SU-DHL-6 (cell line): ENCODE results near the gene CHST15.

Experiments used
- H2AFZ ChIP-seq: fragments of 200-600 bp; sonication (generic); 2 replicates; pipeline ENCODE4 v1.6.1; 2014; ENCODE audit warnings: low read depth, mild to moderate bottlenecking, moderate library complexity, mixed read lengths, antibody characterized with exemption, low read length; ENCODE audit not compliant: severe bottlenecking
- H3F3A ChIP-seq: fragments of 200-600 bp; shearing (Covaris generic); 2 replicates; pipeline ENCODE4 v1.6.0; 2016; ENCODE audit warnings: antibody characterized with exemption, mild to moderate bottlenecking; ENCODE audit not compliant: insufficient read depth
- H3K27ac ChIP-seq: fragments of 200-600 bp; sonication (generic); 2 replicates; pipeline ENCODE4 v1.5.1; 2016; ENCODE audit warnings: low read depth, mild to moderate bottlenecking, low read length, moderate library complexity, mixed read lengths
- H3K27me3 ChIP-seq: fragments of 200-600 bp; sonication (generic), shearing (Covaris generic); 2 replicates; pipeline ENCODE4 v1.6.0; 2014; ENCODE audit warnings: mild to moderate bottlenecking, low read length
- H3K36me3 ChIP-seq: fragments of 200-600 bp; sonication (generic); 2 replicates; pipeline ENCODE4 v1.6.1; 2014; ENCODE audit warnings: mild to moderate bottlenecking, low read length, mixed read lengths
- H3K4me2 ChIP-seq: fragments of 300-600, 200-600 bp; shearing (Covaris generic), sonication (generic); 2 replicates; pipeline ENCODE4 v1.6.0; 2014; ENCODE audit warnings: low read length, low read depth, mild to moderate bottlenecking; ENCODE audit not compliant: poor library complexity, severe bottlenecking
- H3K4me3 ChIP-seq: fragments of 200-600 bp; sonication (generic); 2 replicates; pipeline ENCODE4 v1.5.1; 2014; ENCODE audit warnings: antibody characterized with exemption, low read length, mild to moderate bottlenecking, mixed read lengths; ENCODE audit not compliant: insufficient read depth, poor library complexity, severe bottlenecking
- H3K79me2 ChIP-seq: fragments of 200-600 bp; sonication (generic); 2 replicates; pipeline ENCODE4 v1.6.1; 2014; ENCODE audit warnings: mild to moderate bottlenecking, low read length, moderate library complexity; ENCODE audit not compliant: insufficient read depth
- H3K9ac ChIP-seq: fragments of 200-600 bp; sonication (generic); 2 replicates; pipeline ENCODE4 v1.7.0; 2014; ENCODE audit warnings: mild to moderate bottlenecking, low read length
- H3K9me2 ChIP-seq: fragments of 200-600 bp; sonication (generic); replicated peaks from 2 replicates; pipeline ENCODE4 v1.6.1; 2014; ENCODE audit warnings: low read length; ENCODE audit not compliant: insufficient read depth
- H3K9me3 ChIP-seq: fragments of 200-600 bp; sonication (generic); 2 replicates; pipeline ENCODE4 v1.6.1; 2014; ENCODE audit warnings: low read length, mixed read lengths; ENCODE audit not compliant: insufficient read depth
- H4K20me1 ChIP-seq: fragments of 200-600 bp; sonication (generic); 2 replicates; pipeline ENCODE4 v1.6.1; 2014; ENCODE audit warnings: low read depth, mild to moderate bottlenecking, antibody characterized with exemption, low read length, moderate library complexity, mixed read lengths
- CTCF ChIP-seq: fragments of 200-600 bp; sonication (generic); IDR thresholded peaks from one replicate; pipeline ENCODE4 v1.5.1; 2017; ENCODE audit warnings: antibody characterized with exemption, mild to moderate bottlenecking, low read length, moderate library complexity; ENCODE audit not compliant: insufficient read depth, poor library complexity, severe bottlenecking
- EZH2phosphoT487 ChIP-seq: fragments of 200-600 bp; sonication (generic), shearing (Covaris generic); conservative IDR thresholded peaks from 2 replicates; pipeline ENCODE4 v1.6.1; 2018; ENCODE audit warnings: mild to moderate bottlenecking, antibody characterized with exemption, low read length, moderate library complexity, mixed read lengths

The CHST15 gene

DNA sequence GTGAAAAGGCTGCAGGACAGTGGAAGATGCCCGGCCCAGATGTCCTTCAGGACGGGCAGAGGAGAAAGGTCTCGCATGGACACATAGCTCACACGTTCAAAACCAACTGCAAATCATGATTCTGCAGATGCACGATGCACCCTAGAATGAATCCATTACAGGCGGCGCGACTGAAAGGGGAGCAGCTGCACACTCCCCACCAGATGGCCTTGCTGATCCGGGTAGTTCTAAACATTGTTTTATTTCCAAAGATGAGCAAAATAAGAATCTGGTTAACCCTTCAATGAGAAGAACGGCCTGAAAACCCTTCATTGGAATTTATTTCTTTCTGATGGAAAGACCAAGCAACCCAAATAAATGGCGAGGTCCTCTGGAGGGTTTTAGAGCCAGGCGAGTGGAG lies 33.8 kb downstream of the CHST15 start:
- no peaks in the 10 kb centered on the region for H3K79me2 ChIP-seq
- no peak overlapping the region for H3K27ac ChIP-seq
- H3F3A ChIP-seq, result peaks cover 7% of the 10 kb centered on the region
- no peak overlapping the region for H3K9ac ChIP-seq
- H3K4me3 ChIP-seq, result no peak overlapping the region
- TF ChIP-seq EZH2phosphoT487, result no peak
- H3K27me3 ChIP-seq, result no peaks in the 10 kb centered on the region
- H3K9me3 ChIP-seq, result no peaks in the 10 kb centered on the region
- H2AFZ ChIP-seq, result no peak overlapping the region
- no peaks in the 10 kb centered on the region for H4K20me1 ChIP-seq
- H3K9me2 ChIP-seq, result no peaks in the 10 kb centered on the region
- no peaks in the 10 kb centered on the region for H3K36me3 ChIP-seq
- H3K4me2 ChIP-seq, result no peak overlapping the region

GRCh38 chr10:124058346-124059003 lies 34.9 kb downstream of the CHST15 start:
- Histone ChIP-seq H3K4me3 (no peak overlapping the region), H3K4me2 (no peak overlapping the region), H3K36me3 (no peaks in the 10 kb centered on the region), H3K9ac (no peak overlapping the region), H4K20me1 (no peaks in the 10 kb centered on the region), H2AFZ (no peak overlapping the region), H3K27me3 (no peaks in the 10 kb centered on the region), H3K9me2 (no peaks in the 10 kb centered on the region), H3K27ac (no peak overlapping the region), H3K9me3 (no peaks in the 10 kb centered on the region), H3F3A (no peaks in the 10 kb centered on the region; the same call in 1 of the 2 replicates), H3K79me2 (no peaks in the 10 kb centered on the region)
- TF ChIP-seq CTCF (no peak), EZH2phosphoT487 (no peak)

GRCh38 chr10:124057601-124058000 lies 35.8 kb downstream of the CHST15 start:
- Histone ChIP-seq H3K36me3 (no peaks in the 10 kb centered on the region), H3K4me2 (no peak overlapping the region), H3K4me3 (no peak overlapping the region), H3K79me2 (no peaks in the 10 kb centered on the region), H4K20me1 (no peaks in the 10 kb centered on the region), H3K9me3 (no peaks in the 10 kb centered on the region), H3K9ac (no peak overlapping the region), H2AFZ (no peak overlapping the region), H3F3A (no peaks in the 10 kb centered on the region), H3K27me3 (no peaks in the 10 kb centered on the region), H3K27ac (no peak overlapping the region), H3K9me2 (no peaks in the 10 kb centered on the region)
- no peak for TF ChIP-seq CTCF
- TF ChIP-seq EZH2phosphoT487, result no peak

DNA sequence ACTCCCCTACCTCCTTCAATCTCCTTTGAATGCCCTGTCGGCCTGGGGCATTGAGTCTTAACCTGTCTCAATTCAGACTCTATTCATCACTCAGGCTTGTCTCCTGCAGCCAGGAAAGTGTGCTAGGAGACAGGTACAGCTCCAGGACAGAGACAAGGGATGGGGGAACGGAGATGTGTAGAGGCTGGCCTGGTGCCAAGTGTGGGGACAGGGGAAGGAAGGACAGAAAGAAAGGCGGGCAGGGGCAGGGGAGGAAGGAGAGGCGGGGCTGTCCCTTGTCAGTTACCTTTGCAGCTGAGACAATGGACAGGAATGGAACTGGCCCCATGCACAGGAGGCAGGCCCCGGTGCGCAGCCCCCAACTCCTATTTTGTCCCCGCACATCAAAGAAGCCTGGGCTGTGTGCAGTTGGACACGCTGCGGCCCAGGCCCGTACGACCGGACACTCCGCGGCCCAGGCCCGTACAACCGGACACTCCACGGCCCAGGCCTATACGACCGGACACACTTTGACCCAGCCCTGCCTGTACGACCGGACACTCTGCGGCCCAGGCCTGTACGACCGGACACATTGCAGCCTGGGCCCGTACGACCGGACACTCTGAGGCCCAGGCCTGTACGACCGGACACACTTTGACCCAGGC lies 36.9 kb downstream of the CHST15 start:
- Histone ChIP-seq H3K36me3 (no peaks in the 10 kb centered on the region), H3K9me2 (no peaks in the 10 kb centered on the region), H3K27ac (no peak overlapping the region), H3F3A (no peaks in the 10 kb centered on the region), H4K20me1 (no peaks in the 10 kb centered on the region), H3K79me2 (no peaks in the 10 kb centered on the region; the same call in 1 of the 2 replicates), H3K27me3 (no peaks in the 10 kb centered on the region), H3K4me3 (no peak overlapping the region), H3K4me2 (no peak overlapping the region), H2AFZ (no peak overlapping the region), H3K9me3 (no peaks in the 10 kb centered on the region), H3K9ac (no peak overlapping the region)
- TF ChIP-seq CTCF (no peak), EZH2phosphoT487 (no peak)
